WERI-Rb-1 (cell line): ENCODE data around the gene KCNMA1.
"Not testable (repeated sequence)": the region's sequence is repeated elsewhere in the genome, so short reads cannot be mapped to it uniquely, and the experiment has no call there.

Source experiments
- DNase-seq: peaks from one replicate; pipeline ENCODE4 v3.0.0-alpha.2; 2020
- H3K27ac ChIP-seq: fragments of 250-450 bp; sonication (Bioruptor Pico); 2 replicates; pipeline ENCODE4 v1.5.1; 2020; ENCODE audit warnings: mild to moderate bottlenecking, moderate library complexity
- H3K27me3 ChIP-seq: fragments of 250-450 bp; sonication (Bioruptor Pico); 2 replicates; pipeline ENCODE4 v1.5.1; 2021; ENCODE audit warnings: mild to moderate bottlenecking, low read depth, moderate library complexity; ENCODE audit not compliant: insufficient read depth, severe bottlenecking
- H3K36me3 ChIP-seq: fragments of 250-450 bp; sonication (Bioruptor Pico); 2 replicates; pipeline ENCODE4 v1.5.1; 2020; ENCODE audit warnings: mild to moderate bottlenecking, moderate library complexity
- H3K4me3 ChIP-seq: 2 replicates; pipeline ENCODE4 v1.5.1; 2011; ENCODE audit warnings: low read depth, mild to moderate bottlenecking, control low read depth, low read length
- H3K9me3 ChIP-seq: fragments of 250-450 bp; sonication (Bioruptor Pico); 2 replicates; pipeline ENCODE4 v1.5.1; 2021; ENCODE audit warnings: mild to moderate bottlenecking, moderate library complexity; ENCODE audit not compliant: severe bottlenecking
- TF ChIP-seq, protein P1 (sequence below): IDR thresholded peaks from 2 replicates; pipeline ENCODE4 v1.5.1; 2011; ENCODE audit warnings: low read depth, mild to moderate bottlenecking, control low read depth, inconsistent platforms, low read length

The KCNMA1 gene

GRCh38 chr10:77637532-77638320 lies at the start of gene KCNMA1:
KCNMA1 (minus strand) TSS chr10:77637808.
- peaks cover 10% of the 10 kb centered on the region for H3K27me3 ChIP-seq
- TF ChIP-seq, protein P1, sequence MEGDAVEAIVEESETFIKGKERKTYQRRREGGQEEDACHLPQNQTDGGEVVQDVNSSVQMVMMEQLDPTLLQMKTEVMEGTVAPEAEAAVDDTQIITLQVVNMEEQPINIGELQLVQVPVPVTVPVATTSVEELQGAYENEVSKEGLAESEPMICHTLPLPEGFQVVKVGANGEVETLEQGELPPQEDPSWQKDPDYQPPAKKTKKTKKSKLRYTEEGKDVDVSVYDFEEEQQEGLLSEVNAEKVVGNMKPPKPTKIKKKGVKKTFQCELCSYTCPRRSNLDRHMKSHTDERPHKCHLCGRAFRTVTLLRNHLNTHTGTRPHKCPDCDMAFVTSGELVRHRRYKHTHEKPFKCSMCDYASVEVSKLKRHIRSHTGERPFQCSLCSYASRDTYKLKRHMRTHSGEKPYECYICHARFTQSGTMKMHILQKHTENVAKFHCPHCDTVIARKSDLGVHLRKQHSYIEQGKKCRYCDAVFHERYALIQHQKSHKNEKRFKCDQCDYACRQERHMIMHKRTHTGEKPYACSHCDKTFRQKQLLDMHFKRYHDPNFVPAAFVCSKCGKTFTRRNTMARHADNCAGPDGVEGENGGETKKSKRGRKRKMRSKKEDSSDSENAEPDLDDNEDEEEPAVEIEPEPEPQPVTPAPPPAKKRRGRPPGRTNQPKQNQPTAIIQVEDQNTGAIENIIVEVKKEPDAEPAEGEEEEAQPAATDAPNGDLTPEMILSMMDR = no peak
- H3K4me3 ChIP-seq = peak within 1 kb of the TSS; percentile 50
- no peaks in the 10 kb centered on the region for H3K36me3 ChIP-seq
- DNase-seq = peak; percentile 51
- H3K27ac ChIP-seq = peak within 1 kb of the TSS; percentile 48; the same call in 1 of the 2 replicates
- no peaks in the 10 kb centered on the region for H3K9me3 ChIP-seq

DNA sequence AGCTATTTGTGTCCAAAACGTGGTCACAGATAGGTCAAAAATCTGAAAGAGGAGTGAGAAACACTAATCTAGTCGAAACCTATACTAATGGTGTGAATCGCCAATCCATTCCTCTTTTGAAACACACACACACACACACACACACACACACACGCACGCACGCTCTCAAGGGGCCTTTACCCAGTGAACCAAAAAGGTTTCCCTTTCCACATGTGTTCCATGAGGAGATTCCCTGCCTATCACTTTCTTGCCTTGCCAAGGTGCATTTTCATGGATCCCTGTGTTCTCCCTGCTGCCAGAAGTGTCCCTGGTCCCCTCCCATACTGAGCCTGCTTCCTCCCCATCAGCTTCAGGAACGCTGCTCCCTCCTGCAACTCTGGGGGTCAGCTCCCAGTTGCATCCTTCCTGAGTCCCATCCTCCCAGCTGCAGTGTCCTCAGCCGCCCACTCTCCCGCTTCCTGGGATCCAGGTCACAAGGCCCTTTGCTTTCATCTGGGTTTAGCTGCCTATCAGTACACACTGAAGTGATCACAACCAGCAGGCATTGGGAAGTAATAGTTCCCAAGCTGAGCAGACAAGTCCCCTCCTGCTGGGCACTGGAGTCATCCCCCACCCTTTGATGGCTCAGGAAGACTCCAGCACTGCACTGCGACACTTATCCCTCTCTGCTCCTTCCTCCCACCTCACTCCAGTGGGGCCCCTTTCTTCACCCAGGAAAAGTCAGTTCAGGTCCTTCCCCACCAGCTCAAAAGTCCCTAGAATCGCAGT lies 49.2 kb upstream of the KCNMA1 start:
- Histone ChIP-seq H3K4me3 (no peak overlapping the region), H3K27me3 (no peaks in the 10 kb centered on the region), H3K27ac (no peak overlapping the region), H3K36me3 (no peaks in the 10 kb centered on the region), H3K9me3 (no peaks in the 10 kb centered on the region)
- TF ChIP-seq, protein P1 = no peak
- no peak for DNase-seq

GRCh38 chr10:77686096-77686495 lies 48.5 kb upstream of the KCNMA1 start:
- Histone ChIP-seq H3K27ac (no peak overlapping the region), H3K27me3 (no peaks in the 10 kb centered on the region), H3K36me3 (no peaks in the 10 kb centered on the region), H3K4me3 (no peak overlapping the region), H3K9me3 (no peaks in the 10 kb centered on the region)
- TF ChIP-seq, protein P1 = no peak
- no peak for DNase-seq

GRCh38 chr10:77685432-77685831 lies 47.8 kb upstream of the KCNMA1 start:
- TF ChIP-seq, protein P1 = no peak
- H3K36me3 ChIP-seq = no peaks in the 10 kb centered on the region
- H3K27me3 ChIP-seq = no peaks in the 10 kb centered on the region
- H3K27ac ChIP-seq = no peak overlapping the region
- H3K4me3 ChIP-seq = no peak overlapping the region
- DNase-seq = no peak
- no peaks in the 10 kb centered on the region for H3K9me3 ChIP-seq

- DNase-seq, H3K27ac ChIP-seq, H3K4me3 ChIP-seq, H3K9me3 ChIP-seq, H3K27me3 ChIP-seq, H3K36me3 ChIP-seq: not testable (repeated sequence)
Observed at GRCh38 chr10:77683088-77683432, 45.5 kb upstream of the KCNMA1 start.

DNA sequence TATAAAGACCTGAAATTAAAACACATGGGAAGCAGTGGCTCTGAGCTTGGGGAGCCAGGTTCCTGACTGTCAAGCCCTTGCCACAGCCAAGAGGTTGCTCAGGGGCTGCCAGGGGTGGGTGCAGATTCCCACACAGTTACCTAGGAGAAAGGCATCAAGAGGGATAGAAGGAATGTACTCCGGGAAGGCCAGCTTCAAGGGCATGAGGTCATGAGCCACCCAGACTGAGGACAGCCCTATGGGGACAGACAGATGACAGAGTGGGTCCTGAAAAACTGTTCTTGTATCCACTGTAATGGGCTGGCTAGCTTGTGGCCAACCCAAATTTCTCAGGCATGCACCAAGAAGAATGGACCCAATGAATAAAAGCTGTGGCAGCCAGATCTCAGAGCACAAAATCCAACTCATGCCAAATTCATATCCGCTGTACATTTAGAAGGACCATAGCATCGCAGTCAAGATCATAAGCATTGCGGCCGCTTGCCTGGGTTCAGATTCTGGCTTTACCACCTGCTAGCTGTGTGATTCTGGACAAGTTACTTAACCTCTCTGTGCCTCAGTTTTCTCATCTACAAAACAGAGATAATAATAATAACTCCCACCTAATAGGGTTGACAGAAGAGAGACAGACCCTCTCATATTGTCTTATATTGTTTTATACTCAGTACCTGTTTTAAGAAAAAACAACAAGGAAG lies 44.9 kb upstream of the KCNMA1 start:
- H3K27ac ChIP-seq = no peak overlapping the region
- no peaks in the 10 kb centered on the region for H3K9me3 ChIP-seq
- no peak for DNase-seq
- H3K36me3 ChIP-seq = no peaks in the 10 kb centered on the region
- H3K4me3 ChIP-seq = no peak overlapping the region
- TF ChIP-seq, protein P1 = no peak
- no peaks in the 10 kb centered on the region for H3K27me3 ChIP-seq
